ENCODE data around the gene CCDC138.

DNA sequence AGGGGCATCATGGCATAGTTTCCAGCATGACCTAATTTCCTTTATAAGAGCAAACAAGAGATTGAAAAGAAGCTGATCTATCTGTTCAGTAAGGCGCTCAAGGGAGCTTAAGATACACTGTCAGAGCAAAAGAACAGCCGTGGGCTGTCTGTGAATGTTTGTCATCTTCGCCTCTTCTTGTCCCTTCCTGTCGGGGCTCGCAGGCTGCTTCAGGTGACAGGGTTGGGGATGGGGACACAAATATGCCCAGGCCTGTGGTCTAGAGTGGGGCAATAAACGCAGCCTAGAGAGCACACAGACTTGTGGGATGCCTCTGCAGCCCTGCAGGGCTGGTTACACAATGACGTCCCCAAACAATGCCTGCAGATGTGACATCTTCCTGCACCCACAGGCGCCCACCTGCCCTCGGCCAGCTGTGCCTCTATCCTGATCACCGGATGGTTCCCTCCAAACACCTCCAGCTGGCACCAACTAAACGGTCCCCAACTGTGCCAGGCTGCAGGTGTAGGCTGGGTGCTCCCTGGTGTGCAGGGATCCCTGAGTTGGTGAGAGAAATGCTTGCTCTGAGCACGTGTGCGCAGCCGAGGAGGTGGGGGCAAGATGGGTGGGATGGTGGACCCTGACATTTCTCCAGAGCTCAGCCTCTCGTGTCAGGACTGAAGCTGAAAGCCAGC lies 129.7 kb downstream of the CCDC138 start:
- TF ChIP-seq EZH2 (IDR thresholded peaks at IDR 0.05) = no peak
- TF ChIP-seq POLR2AphosphoS5 (IDR thresholded peaks at IDR 0.05; ENCODE audit: borderline replicate concordance, low read depth, low read length) = no peak

All from SK-N-MC (cell line).